ENCODE results near the gene BRD9. TPM values are rescaled to one million over a fixed set of nuclear protein-coding genes. Genes with fewer than 3 reads are reported as not detected.
A peak's percentile ranks its signal among the peaks of the same experiment; 100 is the strongest.
"Not testable (repeated sequence)": the region's sequence is repeated elsewhere in the genome, so short reads cannot be mapped to it uniquely, and the experiment has no call there.

The BRD9 gene
- total RNA-seq, 8 experiments from 2014 or later = 20.4 to 50.1 (median 36.8) TPM

DNA sequence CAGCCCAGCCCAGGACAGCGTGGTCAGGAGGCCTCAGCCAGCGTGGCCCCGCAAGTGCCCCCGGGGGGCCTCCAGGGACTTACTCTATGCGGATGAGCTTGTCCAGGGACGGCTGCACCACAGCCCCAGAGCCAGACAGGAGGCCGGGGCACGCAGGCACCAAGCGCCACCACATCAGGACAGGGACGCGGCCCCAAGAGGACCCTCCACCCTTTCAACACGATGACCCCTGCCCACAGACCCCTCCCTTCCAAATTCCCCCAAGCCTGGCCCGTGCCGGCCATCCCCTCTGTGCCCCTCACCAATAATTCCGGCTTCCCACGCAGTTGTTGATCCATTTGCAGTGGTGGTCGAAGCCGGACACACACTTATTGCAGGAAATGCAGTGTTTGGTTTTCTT, 45.4 kb downstream of the BRD9 start:
- WGBS, 10 experiments = no CpG with 5 or more reads among the region's 18 CpGs
- H3K4me1 ChIP-seq (replicated peaks in 1 of 2) = peaks cover 19 to 26% of the 10 kb centered on the region in 2 donors
- in situ Hi-C loops (cut with MboI; ENCODE audit: low pct_unique_long_range_greater_than_20kb in 2 of 9, low sequenced_read_pairs in 9 of 9, unreplicated experiment in 9 of 9) = loop anchor here in 1 of 9 experiments (25.0 kb wide), 1 partner anchor 110 kb away; no protein-coding TSS in a partner anchor
- H3K27ac ChIP-seq; ATAC-seq (replicated peaks in 6 of 8); H3K4me3 ChIP-seq: not testable (repeated sequence)

DNA sequence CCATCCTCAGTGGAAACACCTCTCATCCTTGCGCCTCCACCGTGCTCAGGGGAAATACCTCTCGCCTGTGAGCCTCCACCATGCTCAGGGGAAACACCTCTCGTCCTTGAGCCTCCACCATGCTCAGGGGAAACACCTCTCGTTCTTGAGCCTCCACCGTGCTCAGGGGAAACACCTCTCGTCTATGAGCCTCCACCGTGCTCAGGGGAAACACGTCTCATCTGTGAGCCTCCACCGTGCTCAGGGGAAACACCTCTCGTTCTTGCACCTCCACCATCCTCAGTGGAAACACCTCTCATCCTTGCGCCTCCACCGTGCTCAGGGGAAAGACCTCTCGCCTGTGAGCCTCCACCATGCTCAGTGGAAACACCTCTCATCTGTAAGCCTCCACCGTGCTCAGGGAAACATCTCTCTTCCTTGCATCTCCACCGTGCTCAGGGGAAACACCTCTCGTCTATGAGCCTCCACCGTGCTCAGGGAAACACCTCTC, 46.0 kb downstream of the BRD9 start:
- H3K27ac ChIP-seq; ATAC-seq (replicated peaks in 6 of 8); H3K4me3 ChIP-seq: not testable (repeated sequence)
- 40 to 100% (median 83%) methylated on average over 1 to 9 of the region's 18 CpGs; no CpG with 5 or more reads in 4 of the 10 experiments for WGBS, 10 experiments
- peaks cover 19 to 26% of the 10 kb centered on the region in 2 donors for H3K4me1 ChIP-seq (replicated peaks in 1 of 2)
- in situ Hi-C loops (cut with MboI; ENCODE audit: low pct_unique_long_range_greater_than_20kb in 2 of 9, low sequenced_read_pairs in 9 of 9, unreplicated experiment in 9 of 9) = loop anchor here in 1 of 9 experiments (25.0 kb wide), 1 partner anchor 109 kb away; no protein-coding TSS in a partner anchor

DNA sequence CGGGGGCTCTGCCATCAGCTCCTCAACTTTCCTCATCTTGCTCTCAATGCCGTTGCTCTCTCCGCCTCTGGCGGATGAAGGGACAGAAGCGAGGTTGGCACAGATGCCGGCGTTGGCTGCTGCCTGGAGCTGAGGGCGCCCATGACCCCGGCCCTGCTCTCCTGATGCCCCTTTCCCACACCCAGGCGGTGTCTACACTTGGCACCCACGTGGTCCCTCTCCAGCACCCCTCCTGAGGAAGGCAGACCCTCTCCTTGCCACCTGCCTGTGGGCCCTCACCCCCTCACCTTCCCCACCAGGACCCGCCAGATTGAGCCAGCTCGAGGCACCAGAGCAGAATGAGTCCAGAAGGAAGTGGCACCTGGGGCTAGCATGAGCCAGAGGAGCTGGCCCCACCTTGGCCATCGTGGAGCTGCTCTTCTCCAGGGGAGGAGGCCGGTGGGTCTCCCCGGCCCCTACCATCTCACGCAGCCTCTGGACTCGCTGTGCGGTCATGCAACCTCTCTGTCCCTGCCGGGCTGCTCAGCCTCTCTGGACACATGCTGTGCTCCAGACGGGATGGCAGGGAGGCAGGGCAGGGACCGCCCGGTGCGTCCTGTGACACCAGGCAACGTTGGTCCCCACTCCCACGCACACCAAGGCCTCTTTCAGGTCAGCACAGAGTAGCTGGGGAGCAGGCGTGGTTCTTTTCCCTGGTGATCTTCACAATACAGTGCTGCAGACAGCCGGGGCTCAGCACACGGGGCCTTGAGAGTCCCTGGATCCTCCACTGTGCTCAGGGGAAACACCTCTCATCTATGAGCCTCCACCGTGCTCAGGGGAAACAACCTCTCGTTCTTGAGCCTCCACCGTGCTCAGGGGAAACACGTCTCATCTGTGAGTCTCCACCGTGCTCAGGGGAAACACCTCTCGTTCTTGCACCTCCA, 46.7 kb downstream of the BRD9 start:
- not testable (repeated sequence) for ATAC-seq (replicated peaks in 6 of 8); H3K27ac ChIP-seq; H3K4me3 ChIP-seq
- WGBS, 10 experiments = no CpG with 5 or more reads among the region's 35 CpGs
- in situ Hi-C loops (cut with MboI; ENCODE audit: low pct_unique_long_range_greater_than_20kb in 2 of 9, low sequenced_read_pairs in 9 of 9, unreplicated experiment in 9 of 9) = loop anchor here in 1 of 9 experiments (25.0 kb wide), 1 partner anchor 109 kb away; no protein-coding TSS in a partner anchor
- H3K4me1 ChIP-seq (replicated peaks in 1 of 2) = peaks cover 13 to 20% of the 10 kb centered on the region in 2 donors

DNA sequence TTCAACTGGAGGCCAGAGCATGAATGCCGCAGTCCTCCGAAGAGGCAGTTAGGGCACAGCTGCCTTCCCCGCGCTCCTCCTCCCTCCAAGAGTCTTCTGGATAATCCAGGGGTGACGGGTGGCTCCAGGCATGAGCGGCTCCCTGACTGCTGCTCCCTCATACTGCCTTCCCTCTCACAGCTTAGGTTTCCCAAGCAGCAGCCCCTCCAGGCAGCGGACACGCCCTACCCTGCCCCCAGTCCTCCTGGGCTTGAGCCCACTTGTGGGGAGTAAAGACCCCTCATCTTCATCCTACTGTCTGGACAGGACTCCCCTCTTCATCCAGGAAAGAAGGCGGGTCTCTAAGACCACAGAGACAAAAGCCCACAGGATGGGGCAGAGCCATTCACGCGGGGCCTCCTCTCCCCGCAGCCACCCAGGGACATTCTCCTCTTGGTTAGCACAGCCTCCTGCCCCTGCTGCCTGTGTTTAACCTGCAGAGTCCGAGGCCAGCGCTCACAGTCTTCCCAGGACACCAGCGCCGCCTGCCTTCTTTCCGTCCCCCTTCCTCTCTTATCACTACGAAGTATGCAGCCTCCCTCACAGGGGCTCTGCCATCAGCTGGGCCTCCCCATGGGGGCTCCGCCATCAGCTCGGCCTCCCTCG, 47.4 kb downstream of the BRD9 start:
- H3K27ac ChIP-seq, H3K4me3 ChIP-seq: not testable (repeated sequence)
- peaks cover 5 to 13% of the 10 kb centered on the region in 2 donors for H3K4me1 ChIP-seq (replicated peaks in 1 of 2)
- in situ Hi-C loops (cut with MboI; ENCODE audit: low pct_unique_long_range_greater_than_20kb in 2 of 9, low sequenced_read_pairs in 9 of 9, unreplicated experiment in 9 of 9) = loop anchor here in 1 of 9 experiments (25.0 kb wide), 1 partner anchor 108 kb away; no protein-coding TSS in a partner anchor
- 58 to 93% (median 74%) methylated on average over 3 to 11 of the region's 21 CpGs; no CpG with 5 or more reads in 3 of the 10 experiments for WGBS, 10 experiments
- peak in 3 of 8 experiments; percentile 8 to 20 (median 11) for ATAC-seq (replicated peaks in 6 of 8)

DNA sequence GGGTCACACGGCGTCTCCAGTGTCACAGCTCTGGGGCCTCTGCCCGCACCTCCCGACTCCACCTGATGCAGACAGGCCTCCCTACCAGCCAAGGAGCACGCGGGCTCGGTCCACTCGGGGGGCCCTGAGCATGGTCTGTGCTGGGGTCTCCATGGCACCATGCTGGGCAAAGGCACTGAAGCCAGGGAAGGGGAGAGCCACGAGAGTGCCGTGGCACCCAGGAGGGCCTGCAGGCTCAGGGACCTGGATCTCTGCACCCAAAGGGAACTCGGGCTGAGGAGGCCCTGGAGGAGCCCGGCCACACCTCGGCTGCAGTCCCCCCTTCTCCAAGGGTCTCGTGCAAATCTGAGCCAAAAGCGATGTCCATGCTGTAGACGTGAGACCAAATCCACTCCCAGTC, 48.2 kb downstream of the BRD9 start:
- ATAC-seq (replicated peaks in 6 of 8); H3K4me1 ChIP-seq (replicated peaks in 1 of 2); H3K4me3 ChIP-seq; H3K27ac ChIP-seq: not testable (repeated sequence)
- 60 to 100% (median 83%) methylated on average over 1 to 6 of the region's 16 CpGs; no CpG with 5 or more reads in 7 of the 10 experiments for WGBS, 10 experiments
- in situ Hi-C loops (cut with MboI; ENCODE audit: low pct_unique_long_range_greater_than_20kb in 2 of 9, low sequenced_read_pairs in 9 of 9, unreplicated experiment in 9 of 9) = loop anchor here in 1 of 9 experiments (25.0 kb wide), 1 partner anchor 107 kb away; no protein-coding TSS in a partner anchor

DNA sequence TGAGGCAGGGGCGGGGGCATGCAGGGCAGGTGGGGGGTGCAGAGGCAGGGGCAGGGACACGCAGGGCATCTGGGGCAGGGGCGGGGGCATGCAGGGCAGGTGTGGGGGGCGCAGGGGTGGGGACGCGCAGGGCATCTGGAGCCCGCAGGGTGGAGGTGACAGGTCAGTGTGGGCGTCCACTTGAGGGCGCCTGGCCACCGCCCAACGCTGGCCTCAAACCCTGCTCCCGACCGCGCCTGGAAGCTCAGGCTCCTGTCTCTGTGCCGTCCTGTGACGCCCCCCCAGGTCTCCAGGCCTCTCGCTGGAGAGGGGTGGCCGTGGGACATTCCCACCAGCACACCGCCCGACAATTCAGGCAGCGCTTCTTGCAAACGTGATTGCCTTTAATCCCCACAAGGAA, 48.7 kb downstream of the BRD9 start:
- ATAC-seq (replicated peaks in 6 of 8) = peak in 1 of 8 experiments; percentile 12
- H3K4me3 ChIP-seq; H3K27ac ChIP-seq; H3K4me1 ChIP-seq (replicated peaks in 1 of 2): not testable (repeated sequence)
- WGBS, 10 experiments = 56 to 67% methylated on average over 9 of the region's 22 CpGs; no CpG with 5 or more reads in 8 of the 10 experiments
- in situ Hi-C loops (cut with MboI; ENCODE audit: low pct_unique_long_range_greater_than_20kb in 2 of 9, low sequenced_read_pairs in 9 of 9, unreplicated experiment in 9 of 9) = loop anchor here in 1 of 9 experiments (25.0 kb wide), 1 partner anchor 107 kb away; no protein-coding TSS in a partner anchor

DNA sequence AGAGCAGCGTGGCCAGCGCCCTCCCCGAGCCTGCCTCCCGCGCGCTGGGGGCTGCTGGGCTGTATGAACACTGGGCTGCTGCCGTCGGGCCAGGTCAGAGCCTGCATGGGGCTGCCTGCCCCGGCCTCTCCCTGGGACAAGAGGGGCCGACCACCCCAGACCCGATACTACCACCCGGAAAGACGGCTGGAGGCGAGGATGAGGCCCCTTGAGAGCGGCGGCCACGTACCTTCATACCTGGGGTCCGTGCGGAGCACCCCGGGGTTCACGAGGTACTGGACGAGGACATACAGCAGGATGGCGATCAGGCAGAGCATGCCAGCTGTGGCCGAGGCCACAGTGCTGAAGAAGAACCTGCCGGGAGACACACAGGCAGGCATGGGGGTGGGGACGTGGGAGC, 49.2 kb downstream of the BRD9 start:
- H3K27ac ChIP-seq; H3K4me3 ChIP-seq; H3K4me1 ChIP-seq (replicated peaks in 1 of 2); ATAC-seq (replicated peaks in 6 of 8): not testable (repeated sequence)
- in situ Hi-C loops (cut with MboI; ENCODE audit: low pct_unique_long_range_greater_than_20kb in 2 of 9, low sequenced_read_pairs in 9 of 9, unreplicated experiment in 9 of 9) = loop anchor here in 1 of 9 experiments (25.0 kb wide), 1 partner anchor 106 kb away; no protein-coding TSS in a partner anchor
- WGBS, 10 experiments = no CpG with 5 or more reads among the region's 26 CpGs

DNA sequence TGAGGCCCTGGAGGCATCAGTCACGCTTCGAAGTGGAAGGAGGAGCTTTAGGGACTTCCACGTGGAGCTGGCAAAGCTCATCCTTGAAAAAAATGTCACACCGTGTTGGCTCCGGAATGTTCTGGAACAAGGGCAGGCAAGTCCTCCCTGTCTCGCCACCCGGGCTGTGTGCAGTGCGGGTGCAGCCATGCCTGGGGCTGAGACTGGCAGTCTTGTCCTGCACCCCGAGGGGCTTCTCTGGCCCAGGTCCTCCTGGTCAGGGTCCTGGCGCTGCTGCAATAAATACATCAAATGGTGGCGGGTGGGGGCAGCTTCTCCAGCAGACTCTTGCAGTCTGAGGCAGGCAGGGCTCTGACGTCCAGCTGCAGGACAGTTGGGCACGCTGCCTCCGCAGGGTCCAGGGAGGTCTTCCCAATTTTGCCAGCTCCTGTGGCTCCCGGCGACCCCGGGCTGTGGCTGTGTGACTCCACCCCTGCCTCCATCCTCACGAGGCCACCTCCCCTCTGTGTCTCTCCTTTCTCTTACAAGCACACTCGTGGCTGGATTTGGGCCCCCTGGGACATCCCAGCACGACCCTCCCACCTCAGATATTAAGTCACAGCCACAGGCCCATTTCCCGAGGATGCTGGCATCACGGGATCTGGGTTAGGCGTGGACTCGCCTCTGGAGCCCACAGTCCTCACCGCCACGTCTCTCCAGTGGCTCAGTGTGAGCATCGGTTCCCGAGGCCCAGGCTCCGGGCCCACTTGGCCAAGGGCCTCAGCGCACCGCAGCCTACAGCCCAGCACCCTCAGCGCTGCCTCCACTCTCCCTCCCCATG, 50.0 kb downstream of the BRD9 start:
- not testable (repeated sequence) for H3K4me3 ChIP-seq; H3K4me1 ChIP-seq (replicated peaks in 1 of 2); H3K27ac ChIP-seq
- ATAC-seq (replicated peaks in 6 of 8) = peak in 1 of 8 experiments; percentile 11
- in situ Hi-C loops (cut with MboI; ENCODE audit: low pct_unique_long_range_greater_than_20kb in 2 of 9, low sequenced_read_pairs in 9 of 9, unreplicated experiment in 9 of 9) = loop anchor here in 1 of 9 experiments (25.0 kb wide), 1 partner anchor 105 kb away; no protein-coding TSS in a partner anchor
- 20 to 96% methylated on average over 1 to 5 of the region's 32 CpGs; no CpG with 5 or more reads in 8 of the 10 experiments for WGBS, 10 experiments

DNA sequence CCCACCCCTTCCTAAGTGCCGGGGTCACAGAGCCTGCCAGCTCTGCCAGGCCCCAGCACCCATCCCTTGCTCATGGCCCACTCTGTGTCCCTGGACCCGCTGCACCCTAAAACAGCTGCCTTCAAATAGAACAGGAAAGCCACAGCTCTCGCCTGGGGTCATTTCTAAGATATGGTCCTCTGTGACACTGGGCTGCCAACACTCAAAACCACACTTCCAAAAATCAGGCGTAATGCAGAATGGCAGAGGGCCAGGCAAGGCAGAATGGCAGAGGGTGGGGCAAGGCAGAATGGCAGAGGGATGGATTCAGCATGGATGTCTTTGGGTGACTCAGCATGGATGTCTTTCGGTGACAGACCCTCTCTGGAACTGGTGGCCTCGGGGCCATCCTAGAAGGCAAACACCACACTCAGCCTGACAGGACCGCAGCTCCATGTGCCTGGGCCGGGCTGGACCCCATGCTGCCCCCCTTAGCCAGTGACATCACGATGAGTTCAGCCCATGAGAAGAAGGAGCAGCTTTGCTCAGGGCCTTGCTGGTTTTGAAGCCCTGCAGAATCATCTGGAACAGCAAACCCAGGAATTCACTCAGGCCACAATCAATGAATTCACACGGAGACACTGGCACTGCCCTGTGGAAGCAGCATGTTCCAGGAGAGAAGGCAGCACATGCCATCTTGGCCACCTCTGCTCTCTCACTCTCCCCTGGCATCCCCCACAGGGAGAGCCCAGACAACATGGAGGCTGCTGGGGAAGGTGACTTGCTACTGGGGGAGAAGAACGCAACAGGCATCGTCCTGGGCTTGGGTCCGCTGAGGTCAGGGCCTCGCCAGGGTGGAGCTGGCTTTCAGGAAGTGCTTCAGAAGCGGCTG, 50.8 kb downstream of the BRD9 start:
- H3K4me1 ChIP-seq (replicated peaks in 1 of 2); H3K27ac ChIP-seq; H3K4me3 ChIP-seq: not testable (repeated sequence)
- ATAC-seq (replicated peaks in 6 of 8) = peak in 2 of 8 experiments; percentile 8 to 58
- WGBS, 10 experiments = 56 to 95% (median 85%) methylated on average over 2 to 13 of the region's 15 CpGs; no CpG with 5 or more reads in 2 of the 10 experiments
- in situ Hi-C loops (cut with MboI; ENCODE audit: low pct_unique_long_range_greater_than_20kb in 2 of 9, low sequenced_read_pairs in 9 of 9, unreplicated experiment in 9 of 9) = loop anchor here in 1 of 9 experiments (25.0 kb wide), 1 partner anchor 104 kb away; no protein-coding TSS in a partner anchor

DNA sequence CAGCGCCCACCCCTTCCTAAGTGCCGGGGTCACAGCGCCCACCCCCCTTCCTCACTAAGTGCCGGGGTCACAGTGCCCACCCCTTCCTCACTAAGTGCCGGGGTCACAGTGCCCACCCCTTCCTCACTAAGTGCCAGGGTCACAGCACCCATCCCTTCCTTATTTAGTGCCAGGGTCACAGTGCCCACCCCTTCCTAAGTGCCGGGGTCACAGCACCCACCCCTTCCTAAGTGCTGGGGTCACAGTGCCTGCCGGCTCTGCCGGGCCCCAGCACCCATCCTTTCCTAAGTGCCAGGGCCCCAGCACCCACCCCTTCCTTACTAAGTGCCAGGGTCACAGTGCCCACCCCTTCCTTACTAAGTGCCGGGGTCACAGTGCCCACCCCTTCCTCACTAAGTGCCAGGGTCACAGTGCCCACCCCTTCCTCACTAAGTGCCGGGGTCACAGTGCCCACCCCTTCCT, 51.6 kb downstream of the BRD9 start:
- ATAC-seq (replicated peaks in 6 of 8); H3K4me1 ChIP-seq (replicated peaks in 1 of 2); H3K27ac ChIP-seq; H3K4me3 ChIP-seq: not testable (repeated sequence)
- in situ Hi-C loops (cut with MboI; ENCODE audit: low pct_unique_long_range_greater_than_20kb in 2 of 9, low sequenced_read_pairs in 9 of 9, unreplicated experiment in 9 of 9) = loop anchor here in 1 of 9 experiments (25.0 kb wide), 1 partner anchor 104 kb away; no protein-coding TSS in a partner anchor
- 100% methylated on average over 1 of the region's 10 CpGs; no CpG with 5 or more reads in 9 of the 10 experiments for WGBS, 10 experiments
